ENCODE data around the gene ACBD6.
"Not testable (repeated sequence)": the region's sequence is repeated elsewhere in the genome, so short reads cannot be mapped to it uniquely, and the experiment has no call there.

ACBD6 gene

GRCh38 chr1:180412583-180412982 is 89.8 kb downstream of the ACBD6 start:
- no peak for DNase-seq

- DNase-seq, result not testable (repeated sequence)
Measured at GRCh38 chr1:180408128-180408527, 94.2 kb downstream of the ACBD6 start.

- DNase-seq, result no peak
Measured at GRCh38 chr1:180407051-180407450, 95.3 kb downstream of the ACBD6 start.

GRCh38 chr1:180402551-180402950 is 99.8 kb downstream of the ACBD6 start:
- DNase-seq, result no peak

- DNase-seq, result no peak
Measured at GRCh38 chr1:180402001-180402400, 100.4 kb downstream of the ACBD6 start.

GRCh38 chr1:180397175-180397574 is 105.2 kb downstream of the ACBD6 start:
- DNase-seq, result no peak

GRCh38 chr1:180392427-180393145 is 109.8 kb downstream of the ACBD6 start:
- DNase-seq, result no peak

GRCh38 chr1:180392020-180392419 is 110.4 kb downstream of the ACBD6 start:
- no peak for DNase-seq

- DNase-seq, result no peak
Measured at GRCh38 chr1:180387413-180387812, 115.0 kb downstream of the ACBD6 start.

GRCh38 chr1:180386745-180387367 is 115.5 kb downstream of the ACBD6 start:
- DNase-seq, result no peak

- DNase-seq, result no peak
Measured at GRCh38 chr1:180385144-180385543, 117.2 kb downstream of the ACBD6 start.

- no peak for DNase-seq
Measured at GRCh38 chr1:180384286-180385005, 117.9 kb downstream of the ACBD6 start.

- no peak for DNase-seq
Measured at GRCh38 chr1:180382326-180383115, 119.9 kb downstream of the ACBD6 start.

GRCh38 chr1:180381184-180381580 is 121.2 kb downstream of the ACBD6 start:
- DNase-seq, result no peak

GRCh38 chr1:180380259-180381183 is 121.9 kb downstream of the ACBD6 start:
- no peak for DNase-seq

GRCh38 chr1:180376800-180377199 is 125.6 kb downstream of the ACBD6 start:
- no peak for DNase-seq

- no peak for DNase-seq
Measured at GRCh38 chr1:180376253-180376652, 126.1 kb downstream of the ACBD6 start.

- DNase-seq, result no peak
Measured at GRCh38 chr1:180372728-180373127, 129.6 kb downstream of the ACBD6 start.

GRCh38 chr1:180370597-180370996 is 131.8 kb downstream of the ACBD6 start:
- no peak for DNase-seq

GRCh38 chr1:180370188-180370587 is 132.2 kb downstream of the ACBD6 start:
- DNase-seq, result no peak

- no peak for DNase-seq
Measured at GRCh38 chr1:180369061-180369460, 133.3 kb downstream of the ACBD6 start.
